ENCODE data around the gene BZW2.

BZW2 gene

DNA sequence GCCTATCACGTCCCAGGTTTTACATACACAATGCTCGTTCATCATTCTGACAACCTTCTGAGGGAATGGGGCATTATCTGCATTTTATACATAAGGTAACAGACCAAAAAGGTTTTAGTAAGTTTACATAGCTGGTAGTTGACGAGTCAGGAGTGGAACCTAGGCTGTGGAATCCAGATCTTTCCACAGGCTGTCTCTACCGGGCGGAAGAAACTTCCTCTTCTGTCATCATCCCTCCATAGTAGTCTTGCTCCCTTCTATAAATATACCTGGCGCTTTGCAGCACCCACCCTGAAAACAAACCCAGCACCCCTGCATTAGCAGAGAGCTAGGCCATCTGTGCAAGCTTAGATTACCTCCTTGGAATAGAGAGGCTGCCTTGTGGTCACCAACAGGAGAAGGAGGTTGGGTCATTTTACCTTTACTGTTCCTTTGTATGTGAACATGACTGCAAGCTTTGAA is 108.9 kb downstream of the BZW2 start:
- DNase-seq, result no peak

GRCh38 chr7:16755397-16755796 is 109.4 kb downstream of the BZW2 start:
- DNase-seq, result peak; percentile 25 to 67 (median 64)
